ENCODE measurements around the gene PLCH1.

Gene PLCH1

GRCh38 chr3:155370764-155371503, 373.9 kb downstream of the PLCH1 start:
- TF ChIP-seq CTCF (IDR thresholded peaks at IDR 0.05; ENCODE audit: insufficient read depth, low read length, missing control alignments): no peak
- H3K4me3 ChIP-seq (ENCODE audit: low read depth, low read length): no peak overlapping the region
- POLR2A ChIA-PET: no interaction called here
- CTCF ChIA-PET: interaction anchor here (0.6 kb wide), 1 partner anchor 19 kb away, joined by 3 read pairs; no protein-coding TSS in a partner anchor
- DNase-seq (ENCODE audit: low read depth, low spot score): no peak

- DNase-seq (ENCODE audit: low read depth, low spot score): no peak
- no peak for TF ChIP-seq CTCF (IDR thresholded peaks at IDR 0.05; ENCODE audit: insufficient read depth, low read length, missing control alignments)
- CTCF ChIA-PET: no interaction called here
- no peak overlapping the region for H3K4me3 ChIP-seq (ENCODE audit: low read depth, low read length)
- POLR2A ChIA-PET: no interaction called here
Observed at GRCh38 chr3:155370198-155370597, 374.7 kb downstream of the PLCH1 start.

- no peak for TF ChIP-seq CTCF (IDR thresholded peaks at IDR 0.05; ENCODE audit: insufficient read depth, low read length, missing control alignments)
- POLR2A ChIA-PET: no interaction called here
- CTCF ChIA-PET: no interaction called here
- no peak overlapping the region for H3K4me3 ChIP-seq (ENCODE audit: low read depth, low read length)
- DNase-seq (ENCODE audit: low read depth, low spot score): no peak
Observed at GRCh38 chr3:155369735-155370134, 375.1 kb downstream of the PLCH1 start.

GRCh38 chr3:155369244-155369643, 375.6 kb downstream of the PLCH1 start:
- DNase-seq (ENCODE audit: low read depth, low spot score): no peak
- ChIA-PET CTCF (interaction anchor here (0.6 to 1.2 kb wide), 2 partner anchors 15 to 611 kb away, joined by 3 read pairs; no protein-coding TSS in a partner anchor), POLR2A (no interaction called here)
- no peak overlapping the region for H3K4me3 ChIP-seq (ENCODE audit: low read depth, low read length)
- TF ChIP-seq CTCF (IDR thresholded peaks at IDR 0.05; ENCODE audit: insufficient read depth, low read length, missing control alignments): no peak

GRCh38 chr3:155368786-155369185, 376.1 kb downstream of the PLCH1 start:
- CTCF ChIA-PET: interaction anchor here (0.6 to 1.2 kb wide), 2 partner anchors 14 to 611 kb away, joined by 3 read pairs; no protein-coding TSS in a partner anchor
- no peak for TF ChIP-seq CTCF (IDR thresholded peaks at IDR 0.05; ENCODE audit: insufficient read depth, low read length, missing control alignments)
- no peak overlapping the region for H3K4me3 ChIP-seq (ENCODE audit: low read depth, low read length)
- POLR2A ChIA-PET: no interaction called here
- DNase-seq (ENCODE audit: low read depth, low spot score): no peak

GRCh38 chr3:155367506-155367905, 377.4 kb downstream of the PLCH1 start:
- no peak overlapping the region for H3K4me3 ChIP-seq (ENCODE audit: low read depth, low read length)
- no peak for DNase-seq (ENCODE audit: low read depth, low spot score)
- CTCF ChIA-PET: interaction anchor here (0.9 to 2.2 kb wide), 4 partner anchors 14 to 339 kb away, joined by 5 to 7 read pairs (median 6); no protein-coding TSS in a partner anchor
- POLR2A ChIA-PET: no interaction called here
- no peak for TF ChIP-seq CTCF (IDR thresholded peaks at IDR 0.05; ENCODE audit: insufficient read depth, low read length, missing control alignments)
